ENCODE measurements around the gene MSTO1.
"Not testable (repeated sequence)": the region's sequence is repeated elsewhere in the genome, so short reads cannot be mapped to it uniquely, and the experiment has no call there.

GRCh38 chr1:155642559-155643180 is 32.7 kb downstream of the MSTO1 start:
- TF ChIP-seq POLR2AphosphoS5, POLR2A (IDR thresholded peaks at IDR 0.05; ENCODE audit: low read depth, low read length): not testable (repeated sequence)

All from GM12892 (cell line).